Cardiac fibroblast (primary cell): ENCODE results near the gene PODXL2.
A peak's percentile ranks its signal among the peaks of the same experiment; 100 is the strongest.

Experiments used
- DNase-seq, 2 donors: peaks; one replicate each; pipeline versions ENCODE4 v3.0.0 to v3.0.0-alpha.2; 2010; ENCODE audit warnings: low read depth in 2 of 2
- H3K4me3 ChIP-seq, 2 donors: replicated peaks in 1 of 2; 1 replicate in 1 of 2; 2 replicates in 1 of 2; pipeline ENCODE4 v1.5.1; 2011; ENCODE audit warnings: low read depth in 2 of 2, low read length in 2 of 2, mild to moderate bottlenecking in 2 of 2, moderate library complexity in 1 of 2
- CTCF ChIP-seq: IDR thresholded peaks from one replicate; pipeline ENCODE4 v1.5.1; 2011; ENCODE audit warnings: low read depth, mild to moderate bottlenecking, low read length, inconsistent platforms

PODXL2 gene

GRCh38 chr3:127588806-127589577 is 40.0 kb upstream of the PODXL2 start:
- peak overlapping the region; percentile 87 to 90 for H3K4me3 ChIP-seq
- no peak for TF ChIP-seq CTCF
- DNase-seq, result peak; percentile 65 to 72

GRCh38 chr3:127589600-127590281 is 39.2 kb upstream of the PODXL2 start:
- no peak for TF ChIP-seq CTCF
- DNase-seq, result peak in 1 of 2 donors; percentile 15
- H3K4me3 ChIP-seq, result peak overlapping the region; percentile 87 to 90

GRCh38 chr3:127590282-127590592 is 38.7 kb upstream of the PODXL2 start:
- no peak for DNase-seq
- no peak for TF ChIP-seq CTCF
- H3K4me3 ChIP-seq, result peak overlapping the region; percentile 87 to 90

GRCh38 chr3:127590593-127591465 is 38.2 kb upstream of the PODXL2 start, which contains the start of gene TPRA1:
TPRA1 (minus strand) TSS chr3:127590733; CDS start chr3:127580146, 10,587 bp downstream.
- peak; percentile 98 to 99 for DNase-seq
- TF ChIP-seq CTCF, result no peak
- peak within 1 kb of the TSS; percentile 87 to 90 for H3K4me3 ChIP-seq

GRCh38 chr3:127593178-127593577 is 35.8 kb upstream of the PODXL2 start:
- DNase-seq, result no peak
- H3K4me3 ChIP-seq, result no peak overlapping the region
- no peak for TF ChIP-seq CTCF

GRCh38 chr3:127595303-127595702 is 33.7 kb upstream of the PODXL2 start:
- TF ChIP-seq CTCF, result no peak
- no peak for DNase-seq
- H3K4me3 ChIP-seq, result no peak overlapping the region
